ENCODE data around the gene LRG1. TPM values are rescaled to one million over a fixed set of nuclear protein-coding genes. Genes with fewer than 3 reads are reported as not detected.

Gene LRG1
- total RNA-seq, 2 donors from 2014 or later: 0.86 to 1.4 TPM

- Mint-ChIP-seq H3K27ac (no peak overlapping the region), H3K4me3 (no peak overlapping the region), H3K27me3 (ENCODE audit: insufficient read depth) (peaks cover 4% of the 10 kb centered on the region), H3K9me3 (no peaks in the 10 kb centered on the region), H3K36me3 (ENCODE audit: low read depth) (peaks cover 48% of the 10 kb centered on the region), H3K4me1 (no peaks in the 10 kb centered on the region)
- no peaks in the 10 kb centered on the region for H3K9me3 ChIP-seq (ENCODE audit: control insufficient read depth, low read length)
- H3K27me3 ChIP-seq (ENCODE audit: control insufficient read depth, insufficient read depth, low read length, poor library complexity, severe bottlenecking): no peaks in the 10 kb centered on the region
- H3K36me3 ChIP-seq (ENCODE audit: control insufficient read depth, insufficient read depth, low read length): peaks cover 10% of the 10 kb centered on the region
- no peaks in the 10 kb centered on the region for H3K4me1 ChIP-seq (ENCODE audit: control insufficient read depth, insufficient read depth, low read length)
- no peak overlapping the region for H3K4me3 ChIP-seq (ENCODE audit: low read length)
- no peak for DNase-seq
- H3K9ac ChIP-seq (ENCODE audit: extremely low read depth, low read length, poor library complexity, severe bottlenecking): no peak overlapping the region
- no peak for TF ChIP-seq CTCF (conservative IDR thresholded peaks at IDR 0.05)
- 91 to 95% methylated on average over 12 to 25 of the region's 25 CpGs for WGBS, 2 experiments (ENCODE audit: insufficient coverage in 1 of 2, insufficient read length in 1 of 2)
- H3K27ac ChIP-seq (ENCODE audit: low read depth, low read length): peak overlapping the region; percentile 57
Measured at GRCh38 chr19:4503132-4503824, 36.6 kb downstream of the LRG1 start.

GRCh38 chr19:4502282-4503131 is 37.3 kb downstream of the LRG1 start:
- Histone ChIP-seq H3K36me3 (ENCODE audit: control insufficient read depth, insufficient read depth, low read length) (peaks cover 17% of the 10 kb centered on the region), H3K27ac (ENCODE audit: low read depth, low read length) (peak overlapping the region; percentile 57), H3K9me3 (ENCODE audit: control insufficient read depth, low read length) (no peaks in the 10 kb centered on the region), H3K4me3 (ENCODE audit: low read length) (no peak overlapping the region), H3K4me1 (ENCODE audit: control insufficient read depth, insufficient read depth, low read length) (no peaks in the 10 kb centered on the region), H3K27me3 (ENCODE audit: control insufficient read depth, insufficient read depth, low read length, poor library complexity, severe bottlenecking) (no peaks in the 10 kb centered on the region), H3K9ac (ENCODE audit: extremely low read depth, low read length, poor library complexity, severe bottlenecking) (no peak overlapping the region)
- Mint-ChIP-seq H3K9me3 (no peaks in the 10 kb centered on the region), H3K4me3 (no peak overlapping the region), H3K27ac (no peak overlapping the region), H3K4me1 (no peaks in the 10 kb centered on the region), H3K27me3 (ENCODE audit: insufficient read depth) (peaks cover 1% of the 10 kb centered on the region), H3K36me3 (ENCODE audit: low read depth) (peaks cover 51% of the 10 kb centered on the region)
- DNase-seq: no peak
- TF ChIP-seq CTCF (conservative IDR thresholded peaks at IDR 0.05): no peak
- WGBS, 2 experiments (ENCODE audit: insufficient coverage in 1 of 2, insufficient read length in 1 of 2): 93 to 94% methylated on average over 26 to 37 of the region's 37 CpGs

- H3K27ac Mint-ChIP-seq: no peak overlapping the region
- 94 to 95% methylated on average over 14 to 25 of the region's 25 CpGs for WGBS, 2 experiments (ENCODE audit: insufficient coverage in 1 of 2, insufficient read length in 1 of 2)
- DNase-seq: no peak
Measured at GRCh38 chr19:4501691-4502090, 38.1 kb downstream of the LRG1 start.

More at GRCh38 chr19:4501691-4502090, 38.1 kb downstream of the LRG1 start:
- Mint-ChIP-seq H3K27me3 (ENCODE audit: insufficient read depth) (no peaks in the 10 kb centered on the region), H3K36me3 (ENCODE audit: low read depth) (peaks cover 49% of the 10 kb centered on the region), H3K4me3 (no peak overlapping the region), H3K4me1 (no peaks in the 10 kb centered on the region), H3K9me3 (no peaks in the 10 kb centered on the region)
- TF ChIP-seq CTCF (conservative IDR thresholded peaks at IDR 0.05): no peak
- Histone ChIP-seq H3K9me3 (ENCODE audit: control insufficient read depth, low read length) (no peaks in the 10 kb centered on the region), H3K27ac (ENCODE audit: low read depth, low read length) (no peak overlapping the region), H3K4me1 (ENCODE audit: control insufficient read depth, insufficient read depth, low read length) (no peaks in the 10 kb centered on the region), H3K27me3 (ENCODE audit: control insufficient read depth, insufficient read depth, low read length, poor library complexity, severe bottlenecking) (no peaks in the 10 kb centered on the region), H3K9ac (ENCODE audit: extremely low read depth, low read length, poor library complexity, severe bottlenecking) (no peak overlapping the region), H3K36me3 (ENCODE audit: control insufficient read depth, insufficient read depth, low read length) (peaks cover 17% of the 10 kb centered on the region), H3K4me3 (ENCODE audit: low read length) (no peak overlapping the region)
